ENCODE results near the gene RNF144A.

Gene RNF144A

DNA sequence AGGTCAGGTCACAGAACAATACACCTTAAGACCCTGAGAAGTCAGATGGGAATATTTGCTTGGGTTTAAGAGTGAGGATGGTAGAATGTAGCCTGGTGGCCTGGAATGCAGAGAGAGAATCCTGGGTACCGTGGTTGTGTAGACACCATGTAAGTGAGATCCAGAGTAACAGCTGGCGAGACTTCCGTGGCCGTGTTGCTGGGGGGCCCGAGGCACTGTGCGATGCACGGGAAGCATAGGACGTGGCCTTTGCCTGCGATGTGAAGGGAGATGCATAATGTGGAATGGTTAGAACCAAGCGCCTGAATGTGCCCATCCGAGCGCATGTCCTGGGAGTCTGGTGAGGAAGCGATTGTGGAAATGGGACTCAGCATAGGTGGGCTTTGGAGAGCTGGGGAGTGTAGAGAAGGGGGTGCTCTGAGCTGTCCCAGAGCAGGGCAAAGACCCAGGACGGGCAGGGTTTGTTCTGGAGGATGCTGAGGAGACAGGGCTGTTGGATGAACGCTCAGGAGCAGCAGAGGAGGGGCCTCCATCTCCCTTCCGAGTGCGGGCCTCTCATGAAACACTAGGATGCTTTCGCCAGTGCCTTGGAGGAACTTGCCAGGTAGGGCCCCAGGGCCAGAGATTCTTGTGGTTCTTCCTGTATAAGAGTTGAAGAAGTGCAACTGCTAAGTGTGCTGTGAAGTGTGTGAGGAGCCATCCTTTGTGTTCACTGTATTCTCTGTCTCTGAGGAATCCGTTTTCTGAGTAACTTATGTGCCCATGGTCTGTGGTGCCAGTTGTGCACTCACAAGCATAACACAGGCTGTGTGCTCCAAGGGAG is 7.1 kb downstream of the RNF144A start:
- no peak overlapping the region for H3K4me3 ChIP-seq (ENCODE audit: low read depth, low read length)

DNA sequence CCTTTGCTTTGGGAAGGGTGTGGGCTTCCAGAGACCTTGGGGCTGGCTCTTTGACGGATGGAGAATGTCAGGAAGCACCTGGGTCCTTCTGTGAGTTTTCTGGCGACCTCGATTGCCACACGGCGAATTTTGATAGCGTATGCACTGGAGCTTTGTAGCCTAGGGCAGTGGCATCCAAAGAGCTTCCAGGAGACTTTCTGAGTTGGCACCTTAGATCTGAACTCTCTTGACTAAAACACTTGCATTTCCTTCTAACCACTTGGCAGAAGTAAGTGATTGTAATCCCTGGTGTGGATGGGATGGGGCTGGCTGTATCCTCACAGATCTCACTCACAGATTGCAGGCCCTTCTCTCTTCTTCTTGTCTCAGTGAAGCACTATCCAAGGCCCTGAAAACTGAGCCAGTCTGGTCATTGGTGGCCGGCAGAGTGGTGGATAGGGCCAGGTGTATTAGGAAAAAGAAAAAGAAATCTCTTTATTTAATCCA is 7.8 kb downstream of the RNF144A start:
- no peak overlapping the region for H3K4me3 ChIP-seq (ENCODE audit: low read depth, low read length)
- TF ChIP-seq, protein P1, sequence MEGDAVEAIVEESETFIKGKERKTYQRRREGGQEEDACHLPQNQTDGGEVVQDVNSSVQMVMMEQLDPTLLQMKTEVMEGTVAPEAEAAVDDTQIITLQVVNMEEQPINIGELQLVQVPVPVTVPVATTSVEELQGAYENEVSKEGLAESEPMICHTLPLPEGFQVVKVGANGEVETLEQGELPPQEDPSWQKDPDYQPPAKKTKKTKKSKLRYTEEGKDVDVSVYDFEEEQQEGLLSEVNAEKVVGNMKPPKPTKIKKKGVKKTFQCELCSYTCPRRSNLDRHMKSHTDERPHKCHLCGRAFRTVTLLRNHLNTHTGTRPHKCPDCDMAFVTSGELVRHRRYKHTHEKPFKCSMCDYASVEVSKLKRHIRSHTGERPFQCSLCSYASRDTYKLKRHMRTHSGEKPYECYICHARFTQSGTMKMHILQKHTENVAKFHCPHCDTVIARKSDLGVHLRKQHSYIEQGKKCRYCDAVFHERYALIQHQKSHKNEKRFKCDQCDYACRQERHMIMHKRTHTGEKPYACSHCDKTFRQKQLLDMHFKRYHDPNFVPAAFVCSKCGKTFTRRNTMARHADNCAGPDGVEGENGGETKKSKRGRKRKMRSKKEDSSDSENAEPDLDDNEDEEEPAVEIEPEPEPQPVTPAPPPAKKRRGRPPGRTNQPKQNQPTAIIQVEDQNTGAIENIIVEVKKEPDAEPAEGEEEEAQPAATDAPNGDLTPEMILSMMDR (IDR thresholded peaks at IDR 0.05; ENCODE audit: low read depth, low read length): no peak

More for the DNA sequence above, 7.1 kb downstream of the RNF144A start:
- TF ChIP-seq, protein P1 (IDR thresholded peaks at IDR 0.05; ENCODE audit: low read depth, low read length): no peak

DNA sequence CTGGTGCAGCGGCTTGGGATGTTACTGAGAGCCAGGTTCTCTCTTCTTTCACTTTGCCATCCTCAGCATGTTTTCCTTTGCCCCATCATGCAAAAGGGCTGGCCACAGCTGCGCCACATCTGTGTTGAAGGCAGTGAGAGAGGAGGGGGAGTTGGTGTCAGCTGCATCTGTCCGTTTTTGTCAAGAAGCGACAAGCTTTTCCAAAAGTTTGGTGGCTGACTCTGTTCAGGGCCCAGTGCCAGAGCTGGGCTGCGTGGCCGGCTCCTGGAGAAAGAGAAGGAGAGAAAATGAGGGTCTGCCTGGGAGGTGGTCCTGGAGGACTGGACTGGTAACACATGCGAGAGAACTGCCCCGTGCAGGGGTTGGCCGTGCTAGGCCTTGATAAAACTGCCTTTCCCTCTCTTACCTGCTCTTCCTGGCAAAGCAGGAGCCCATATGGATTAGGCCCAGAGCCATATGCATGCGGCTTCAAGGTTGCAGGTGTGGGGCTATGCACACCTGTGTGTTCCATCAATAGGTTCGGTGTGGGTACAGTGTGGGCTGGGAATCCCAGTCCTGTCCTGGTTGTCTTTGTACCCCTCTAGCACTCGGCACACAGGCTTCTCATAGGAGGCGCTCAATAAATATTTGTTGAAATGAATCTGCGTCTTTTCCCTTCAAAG is 9.0 kb downstream of the RNF144A start:
- no peak overlapping the region for H3K4me3 ChIP-seq (ENCODE audit: low read depth, low read length)
- TF ChIP-seq, protein P1 (IDR thresholded peaks at IDR 0.05; ENCODE audit: low read depth, low read length): no peak

DNA sequence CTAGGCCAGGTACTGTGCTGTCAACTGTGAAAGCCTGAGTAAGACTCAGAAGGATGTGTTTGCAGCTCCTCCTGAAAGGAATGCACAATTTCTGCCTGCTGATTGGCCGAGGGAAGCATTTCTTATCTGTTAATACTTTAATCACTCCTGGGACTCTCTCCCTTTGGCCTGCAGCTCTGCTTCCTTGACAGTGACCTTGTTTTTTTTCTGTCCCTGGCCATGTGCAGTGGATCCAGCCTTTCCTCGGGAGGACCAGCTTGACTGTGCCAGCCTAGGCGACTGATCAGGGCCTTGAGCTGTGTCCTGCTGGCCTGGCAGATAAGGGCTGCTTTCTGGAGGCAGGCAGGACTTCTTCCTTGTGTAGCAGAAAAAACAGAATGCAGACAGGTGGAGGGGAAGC is 10.0 kb downstream of the RNF144A start:
- no peak overlapping the region for H3K4me3 ChIP-seq (ENCODE audit: low read depth, low read length)
- TF ChIP-seq, protein P1 (IDR thresholded peaks at IDR 0.05; ENCODE audit: low read depth, low read length): no peak

DNA sequence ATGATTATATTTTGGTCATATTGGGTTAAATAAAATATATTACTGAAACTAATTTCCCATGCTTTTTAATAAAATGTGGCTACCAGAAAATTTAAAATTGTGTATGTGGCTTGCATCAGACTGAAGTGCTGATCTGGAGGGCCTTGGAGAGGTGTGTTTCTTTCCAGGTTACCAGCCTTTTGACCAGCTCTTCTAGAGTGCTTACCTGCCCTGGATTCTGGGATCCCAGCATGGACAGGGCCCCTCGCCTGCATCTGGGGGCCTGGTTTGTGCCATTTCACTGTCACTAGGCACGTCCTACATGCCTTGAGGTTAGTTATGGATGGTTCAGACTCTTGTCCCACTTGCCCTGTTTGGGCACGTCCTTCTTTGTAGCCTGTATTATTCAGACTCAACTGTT is 10.5 kb downstream of the RNF144A start:
- TF ChIP-seq, protein P1 (IDR thresholded peaks at IDR 0.05; ENCODE audit: low read depth, low read length): no peak
- H3K4me3 ChIP-seq (ENCODE audit: low read depth, low read length): no peak overlapping the region

DNA sequence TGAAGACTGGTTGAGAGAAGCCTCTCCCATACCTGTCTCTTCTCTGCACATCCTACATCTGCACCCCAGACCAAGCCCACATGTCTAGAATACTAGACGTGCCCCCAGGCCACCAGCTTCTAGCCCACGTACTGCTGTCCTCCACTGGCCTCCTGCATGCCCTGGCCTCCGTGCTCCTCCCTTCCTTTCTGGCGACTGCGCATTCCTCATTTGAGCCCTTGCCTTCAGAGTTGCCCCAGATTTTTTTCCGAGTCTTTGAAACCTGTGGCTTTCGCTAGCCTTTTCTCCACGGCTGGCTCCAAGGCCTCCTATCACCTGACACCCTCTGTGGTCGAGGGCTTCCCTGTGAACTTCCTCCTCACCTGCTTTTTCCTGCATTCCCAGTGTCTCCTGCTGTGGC is 11.2 kb downstream of the RNF144A start:
- TF ChIP-seq, protein P1 (IDR thresholded peaks at IDR 0.05; ENCODE audit: low read depth, low read length): no peak
- H3K4me3 ChIP-seq (ENCODE audit: low read depth, low read length): no peak overlapping the region

All from WI38 (cell line).